PFSK-1 (cell line): ENCODE measurements around the gene IRF7.

Experiments used
- POLR2AphosphoS5 ChIP-seq: IDR thresholded peaks from 2 replicates; pipeline ENCODE4 v1.6.1; 2012; ENCODE audit warnings: low read depth, mild to moderate bottlenecking, control low read depth, low read length, moderate library complexity
- TAF1 ChIP-seq: IDR thresholded peaks from 2 replicates; pipeline ENCODE4 v1.6.1; 2012; ENCODE audit warnings: low read length, control low read depth, borderline replicate concordance; ENCODE audit not compliant: insufficient read depth
- TF ChIP-seq, protein P1 (sequence below), 2 experiments: IDR thresholded peaks; 2 replicates each; pipeline versions ENCODE4 v1.6.1 to v1.8.0; 2011 to 2012; ENCODE audit warnings: low read depth in 2 of 2, low read length in 2 of 2, control low read depth in 1 of 2, inconsistent platforms in 1 of 2, mild to moderate bottlenecking in 1 of 2, moderate library complexity in 1 of 2; ENCODE audit not compliant: insufficient read depth in 1 of 2

- TF ChIP-seq, protein P1, sequence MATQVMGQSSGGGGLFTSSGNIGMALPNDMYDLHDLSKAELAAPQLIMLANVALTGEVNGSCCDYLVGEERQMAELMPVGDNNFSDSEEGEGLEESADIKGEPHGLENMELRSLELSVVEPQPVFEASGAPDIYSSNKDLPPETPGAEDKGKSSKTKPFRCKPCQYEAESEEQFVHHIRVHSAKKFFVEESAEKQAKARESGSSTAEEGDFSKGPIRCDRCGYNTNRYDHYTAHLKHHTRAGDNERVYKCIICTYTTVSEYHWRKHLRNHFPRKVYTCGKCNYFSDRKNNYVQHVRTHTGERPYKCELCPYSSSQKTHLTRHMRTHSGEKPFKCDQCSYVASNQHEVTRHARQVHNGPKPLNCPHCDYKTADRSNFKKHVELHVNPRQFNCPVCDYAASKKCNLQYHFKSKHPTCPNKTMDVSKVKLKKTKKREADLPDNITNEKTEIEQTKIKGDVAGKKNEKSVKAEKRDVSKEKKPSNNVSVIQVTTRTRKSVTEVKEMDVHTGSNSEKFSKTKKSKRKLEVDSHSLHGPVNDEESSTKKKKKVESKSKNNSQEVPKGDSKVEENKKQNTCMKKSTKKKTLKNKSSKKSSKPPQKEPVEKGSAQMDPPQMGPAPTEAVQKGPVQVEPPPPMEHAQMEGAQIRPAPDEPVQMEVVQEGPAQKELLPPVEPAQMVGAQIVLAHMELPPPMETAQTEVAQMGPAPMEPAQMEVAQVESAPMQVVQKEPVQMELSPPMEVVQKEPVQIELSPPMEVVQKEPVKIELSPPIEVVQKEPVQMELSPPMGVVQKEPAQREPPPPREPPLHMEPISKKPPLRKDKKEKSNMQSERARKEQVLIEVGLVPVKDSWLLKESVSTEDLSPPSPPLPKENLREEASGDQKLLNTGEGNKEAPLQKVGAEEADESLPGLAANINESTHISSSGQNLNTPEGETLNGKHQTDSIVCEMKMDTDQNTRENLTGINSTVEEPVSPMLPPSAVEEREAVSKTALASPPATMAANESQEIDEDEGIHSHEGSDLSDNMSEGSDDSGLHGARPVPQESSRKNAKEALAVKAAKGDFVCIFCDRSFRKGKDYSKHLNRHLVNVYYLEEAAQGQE (IDR thresholded peaks at IDR 0.05; ENCODE audit: insufficient read depth in 1 of 2, low read depth in 2 of 2, low read length in 2 of 2) = no peak
- TF ChIP-seq POLR2AphosphoS5 = no peak
- TF ChIP-seq TAF1 = no peak
Measured at GRCh38 chr11:578276-579035, 37.3 kb downstream of the IRF7 start.
